Measurements from ENCODE around the gene CCDC141.

Gene CCDC141

GRCh38 chr2:178782236-178782635 is 267.7 kb downstream of the CCDC141 start:
- H3K27ac Mint-ChIP-seq, result no peak overlapping the region
- H3K9me3 Mint-ChIP-seq, result no peaks in the 10 kb centered on the region
- no peak overlapping the region for H3K4me3 Mint-ChIP-seq
- H3K4me1 Mint-ChIP-seq (ENCODE audit: low read depth), result no peaks in the 10 kb centered on the region
- H3K36me3 Mint-ChIP-seq (ENCODE audit: low read depth), result no peaks in the 10 kb centered on the region
- intact Hi-C loops (cut with micrococcal nuclease), result no loop called here
- H3K27me3 Mint-ChIP-seq, result no peaks in the 10 kb centered on the region

Measured in dendritic cell treated with granulocyte-macrophage colony-stimulating factor and Interleukin-4, amounts not matched to agents 40 ng/mL and 50 ng/mL, for 4 days (primary cell).